Fibroblast of lung (primary cell): Measurements from ENCODE around the gene PRODH.

Experiments used
- EZH2 ChIP-seq: IDR thresholded peaks from 2 replicates; pipeline ENCODE4 v1.5.1; 2012; ENCODE audit warnings: low read length, control low read depth, mild to moderate bottlenecking; ENCODE audit errors: missing control alignments
- TF ChIP-seq, protein P1 (sequence below), 2 donors: IDR thresholded peaks in 1 of 2; conservative IDR thresholded peaks in 1 of 2; 1 replicate in 1 of 2; 2 replicates in 1 of 2; pipeline ENCODE4 v1.5.1; 2011 to 2012; ENCODE audit warnings: low read length in 2 of 2, control low read depth in 1 of 2, inconsistent platforms in 1 of 2, low read depth in 1 of 2, mild to moderate bottlenecking in 1 of 2

DNA sequence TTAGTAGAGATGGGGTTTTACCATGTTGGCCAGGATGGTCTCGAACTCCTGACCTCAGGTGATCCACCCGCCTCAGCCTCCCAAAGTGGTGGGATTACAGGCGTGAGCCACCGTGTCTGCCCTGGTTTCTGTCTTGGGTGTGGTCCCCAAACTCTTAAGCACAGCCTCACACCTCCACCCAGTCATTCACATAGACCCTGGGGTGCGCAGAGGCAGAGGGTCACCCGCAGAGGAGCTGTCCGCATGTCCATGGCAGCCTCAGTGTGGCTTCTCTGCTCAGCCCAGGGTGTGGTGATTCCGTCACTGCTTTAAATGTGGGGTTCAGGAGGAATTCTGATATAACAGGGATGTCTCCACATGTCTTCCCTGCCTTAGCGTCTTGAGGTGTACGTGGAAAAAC lies 48.5 kb upstream of the PRODH start:
- TF ChIP-seq EZH2 = no peak
- TF ChIP-seq, protein P1, sequence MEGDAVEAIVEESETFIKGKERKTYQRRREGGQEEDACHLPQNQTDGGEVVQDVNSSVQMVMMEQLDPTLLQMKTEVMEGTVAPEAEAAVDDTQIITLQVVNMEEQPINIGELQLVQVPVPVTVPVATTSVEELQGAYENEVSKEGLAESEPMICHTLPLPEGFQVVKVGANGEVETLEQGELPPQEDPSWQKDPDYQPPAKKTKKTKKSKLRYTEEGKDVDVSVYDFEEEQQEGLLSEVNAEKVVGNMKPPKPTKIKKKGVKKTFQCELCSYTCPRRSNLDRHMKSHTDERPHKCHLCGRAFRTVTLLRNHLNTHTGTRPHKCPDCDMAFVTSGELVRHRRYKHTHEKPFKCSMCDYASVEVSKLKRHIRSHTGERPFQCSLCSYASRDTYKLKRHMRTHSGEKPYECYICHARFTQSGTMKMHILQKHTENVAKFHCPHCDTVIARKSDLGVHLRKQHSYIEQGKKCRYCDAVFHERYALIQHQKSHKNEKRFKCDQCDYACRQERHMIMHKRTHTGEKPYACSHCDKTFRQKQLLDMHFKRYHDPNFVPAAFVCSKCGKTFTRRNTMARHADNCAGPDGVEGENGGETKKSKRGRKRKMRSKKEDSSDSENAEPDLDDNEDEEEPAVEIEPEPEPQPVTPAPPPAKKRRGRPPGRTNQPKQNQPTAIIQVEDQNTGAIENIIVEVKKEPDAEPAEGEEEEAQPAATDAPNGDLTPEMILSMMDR (conservative IDR thresholded peaks at IDR 0.05 in 1 of 2, IDR thresholded peaks at IDR 0.05 in 1 of 2; ENCODE audit: low read depth in 1 of 2, low read length in 2 of 2) = no peak
